IMR-90 (cell line): ENCODE measurements around the gene ZAP70. TPM values are rescaled to one million over a fixed set of nuclear protein-coding genes. Genes with fewer than 3 reads are reported as not detected.
"Not testable (repeated sequence)": the region's sequence is repeated elsewhere in the genome, so short reads cannot be mapped to it uniquely, and the experiment has no call there.

Experiments
- ATAC-seq: fragments of 200-7000 bp; cut with Tn5 transposase; 2 replicates; pipeline ENCODE4 v1.9.1; 2020; ENCODE audit warnings: low read depth, mild to moderate bottlenecking, moderate library complexity
- BruUV-seq: library from RNA; stranded (reverse); fragments of 400-500 nt; replicated peaks from 2 replicates; lab custom pipeline; 2021; lab: Mats Ljungman, UMichigan
- CTCF ChIA-PET: fragments of 300-600 bp; formaldehyde crosslinking; extraction: SDS; loops from one replicate; lab custom pipeline; 2021; ENCODE audit warnings: antibody characterized with exemption; lab: Yijun Ruan, JAX
- POLR2A ChIA-PET: fragments of 300-600 bp; sonication (Branson Sonifier 250); formaldehyde crosslinking; loops from one replicate; lab custom pipeline; 2022; ENCODE audit warnings: antibody characterized with exemption; ENCODE audit not compliant: unreplicated experiment; lab: Charles Lee
- DNase-seq: peaks from one replicate; pipeline ENCODE4 v3.0.0; 2013
- H2AFZ ChIP-seq: replicated peaks from 2 replicates; pipeline ENCODE3; 2013; ENCODE audit warnings: low read length, mild to moderate bottlenecking; ENCODE audit not compliant: poor library complexity
- H2AK5ac ChIP-seq: 2 replicates; pipeline ENCODE4 v1.6.1; 2013; ENCODE audit warnings: low read depth, low read length, inconsistent platforms
- H2AK9ac ChIP-seq: replicated peaks from 2 replicates; pipeline ENCODE3; 2013; ENCODE audit warnings: mild to moderate bottlenecking, low read depth, low read length, moderate library complexity; ENCODE audit not compliant: poor library complexity
- H2BK120ac ChIP-seq: 2 replicates; pipeline ENCODE4 v1.6.1; 2013; ENCODE audit warnings: low read depth, low read length, inconsistent platforms
- H2BK15ac ChIP-seq: 3 replicates; pipeline ENCODE4 v1.6.1; 2013; ENCODE audit warnings: low read depth, low read length, inconsistent platforms
- H2BK20ac ChIP-seq: 2 replicates; pipeline ENCODE4 v1.6.1; 2013; ENCODE audit warnings: low read depth, mild to moderate bottlenecking, inconsistent platforms, low read length, moderate library complexity
- H2BK5ac ChIP-seq: 2 replicates; pipeline ENCODE4 v1.6.1; 2013; ENCODE audit warnings: mild to moderate bottlenecking, low read depth, low read length, inconsistent platforms; ENCODE audit not compliant: poor library complexity, severe bottlenecking
- H3K14ac ChIP-seq: replicated peaks from 2 replicates; pipeline ENCODE4 v1.6.1; 2013; ENCODE audit warnings: low read depth, low read length, inconsistent platforms
- H3K18ac ChIP-seq: 2 replicates; pipeline ENCODE4 v1.6.1; 2013; ENCODE audit warnings: low read depth, low read length, control low read depth
- H3K23ac ChIP-seq: 2 replicates; pipeline ENCODE4 v1.6.1; 2013; ENCODE audit warnings: low read depth, low read length, inconsistent platforms
- H3K27ac ChIP-seq: 2 replicates; pipeline ENCODE4 v1.5.1; 2013; ENCODE audit warnings: mild to moderate bottlenecking, control low read depth, low read length; ENCODE audit not compliant: insufficient read depth
- H3K27me3 ChIP-seq: 2 replicates; pipeline ENCODE4 v1.6.1; 2013; ENCODE audit warnings: low read length; ENCODE audit not compliant: control insufficient read depth, insufficient read depth
- H3K36me3 ChIP-seq: 2 replicates; pipeline ENCODE4 v1.6.1; 2013; ENCODE audit warnings: low read length, mixed read lengths; ENCODE audit not compliant: control insufficient read depth, insufficient read depth
- H3K4ac ChIP-seq: 2 replicates; pipeline ENCODE4 v1.6.1; 2013; ENCODE audit warnings: low read depth, low read length, inconsistent platforms
- H3K4me1 ChIP-seq: 2 replicates; pipeline ENCODE4 v1.6.1; 2013; ENCODE audit warnings: low read length, mixed read lengths; ENCODE audit not compliant: control insufficient read depth, insufficient read depth
- H3K4me2 ChIP-seq: 2 replicates; pipeline ENCODE4 v1.6.1; 2013; ENCODE audit warnings: low read depth, mild to moderate bottlenecking, control low read depth, low read length, moderate library complexity
- H3K4me3 ChIP-seq: 2 replicates; pipeline ENCODE4 v1.5.1; 2013; ENCODE audit warnings: low read depth, mild to moderate bottlenecking, control low read depth, low read length, moderate library complexity; ENCODE audit not compliant: insufficient read depth
- H3K56ac ChIP-seq: 2 replicates; pipeline ENCODE4 v1.6.1; 2013; ENCODE audit warnings: low read length, inconsistent platforms; ENCODE audit not compliant: insufficient read depth; ENCODE audit errors: extremely low read depth
- H3K79me1 ChIP-seq, 2 experiments: 2 replicates each; pipeline ENCODE4 v1.6.1; 2013; ENCODE audit warnings: low read length in 2 of 2, inconsistent platforms in 1 of 2, low read depth in 1 of 2
- H3K9ac ChIP-seq: 2 replicates; pipeline ENCODE4 v1.6.1; 2013; ENCODE audit warnings: low read depth, low read length, control low read depth
- H3K9me1 ChIP-seq: 2 replicates; pipeline ENCODE4 v1.6.1; 2013; ENCODE audit warnings: low read length, inconsistent platforms; ENCODE audit not compliant: insufficient read depth
- H3K9me3 ChIP-seq: 2 replicates; pipeline ENCODE4 v1.6.1; 2013; ENCODE audit warnings: low read length; ENCODE audit not compliant: control insufficient read depth, insufficient read depth
- H4K20me1 ChIP-seq: 2 replicates; pipeline ENCODE4 v1.6.1; 2013; ENCODE audit warnings: low read length, inconsistent platforms; ENCODE audit not compliant: insufficient read depth
- H4K5ac ChIP-seq: 2 replicates; pipeline ENCODE4 v1.6.1; 2013; ENCODE audit warnings: mild to moderate bottlenecking, low read depth, low read length, control low read depth
- H4K8ac ChIP-seq, 2 experiments: 2 replicates each; pipeline ENCODE4 v1.6.1; 2013; ENCODE audit warnings: low read depth in 2 of 2, low read length in 2 of 2, control low read depth in 1 of 2, inconsistent platforms in 1 of 2
- H4K91ac ChIP-seq: 2 replicates; pipeline ENCODE4 v1.6.1; 2013; ENCODE audit warnings: low read depth, low read length, inconsistent platforms; ENCODE audit not compliant: insufficient read depth
- WGBS, 2 experiments: methylation state at CpG; one replicate each; pipeline versions ENCODE4 v1.1.5 to v1.1.7; 2013; ENCODE audit warnings: missing lambda C conversion rate in 2 of 2; ENCODE audit not compliant: insufficient read length in 1 of 2; ENCODE audit errors: extremely low coverage in 2 of 2; 5-methylcytosine and 5-hydroxymethylcytosine counted together
- dilution Hi-C: fragments of 300-500 bp; cut with HindIII; formaldehyde crosslinking; loops from one replicate; pipeline ENCODE4 v1.14.3; 2018; ENCODE audit warnings: low sequenced_read_pairs; ENCODE audit not compliant: unreplicated experiment
- in situ Hi-C: fragments of 300-500 bp; cut with MboI; formaldehyde crosslinking; loops from 3 replicates; pipeline ENCODE4 v1.14.3; 2019; ENCODE audit warnings: low sequenced_read_pairs, inconsistent platforms, mixed read lengths
- intact Hi-C: fragments of 100-400 bp; cut with micrococcal nuclease; formaldehyde crosslinking; loops from 2 replicates; pipeline ENCODE4 v1.10.0; 2022
- polyA plus RNA-seq, 3 experiments: library from polyadenylated mRNA; depleted of rRNA; stranded (reverse); fragments of >200 nt; gene quantifications; 2 replicates each; pipeline ENCODE4 v1.2.3, GENCODE V29; 2012; ENCODE audit warnings: low replicate concordance in 1 of 3
- total RNA-seq: library from RNA; depleted of rRNA; stranded (reverse); fragments of >200 nt; gene quantifications from 2 replicates; pipeline ENCODE4 v1.2.3, GENCODE V29; 2012

ZAP70 gene
- total and polyA plus RNA-seq, 2 of the 4 experiments (the other 2 are of a cell fraction): under 0.01 to 0.09 TPM

GRCh38 chr2:97672606-97673140 lies 40.7 kb upstream of the ZAP70 start:
- BruUV-seq: not testable (repeated sequence)

More at GRCh38 chr2:97672606-97673140, 40.7 kb upstream of the ZAP70 start:
- H4K91ac ChIP-seq, H2BK120ac ChIP-seq, H3K27ac ChIP-seq, H3K4me3 ChIP-seq, intact Hi-C loops, H3K23ac ChIP-seq, H2BK20ac ChIP-seq, H3K18ac ChIP-seq, H3K4me2 ChIP-seq, H3K36me3 ChIP-seq, H3K9me1 ChIP-seq, H2BK5ac ChIP-seq, H3K79me1 ChIP-seq, H3K27me3 ChIP-seq, H4K5ac ChIP-seq, H4K20me1 ChIP-seq, dilution Hi-C loops, H2AFZ ChIP-seq, H2AK9ac ChIP-seq, H3K4me1 ChIP-seq, H2BK15ac ChIP-seq, H3K9me3 ChIP-seq, H3K4ac ChIP-seq, H3K56ac ChIP-seq, POLR2A ChIA-PET, CTCF ChIA-PET, H3K14ac ChIP-seq, H2AK5ac ChIP-seq: not testable (repeated sequence)
- H4K8ac ChIP-seq: peak overlapping the region in 1 of 2 experiments; percentile 64; a peak in 1 of 4 replicates
- ATAC-seq: peak; percentile 32; the same call in 1 of the 2 replicates
- no CpG with 5 or more reads among the region's 6 CpGs for WGBS, 2 experiments
- H3K9ac ChIP-seq: 0 out of 2 replicates have a peak overlapping the region, but pooled peaks have one; percentile 46
- DNase-seq: peak; percentile 19
- in situ Hi-C loops: loop anchor here (25.0 kb wide), 1 partner anchor 1610 kb away; no protein-coding TSS in a partner anchor
